ENCODE results near the gene ELF1.

ELF1 gene

DNA sequence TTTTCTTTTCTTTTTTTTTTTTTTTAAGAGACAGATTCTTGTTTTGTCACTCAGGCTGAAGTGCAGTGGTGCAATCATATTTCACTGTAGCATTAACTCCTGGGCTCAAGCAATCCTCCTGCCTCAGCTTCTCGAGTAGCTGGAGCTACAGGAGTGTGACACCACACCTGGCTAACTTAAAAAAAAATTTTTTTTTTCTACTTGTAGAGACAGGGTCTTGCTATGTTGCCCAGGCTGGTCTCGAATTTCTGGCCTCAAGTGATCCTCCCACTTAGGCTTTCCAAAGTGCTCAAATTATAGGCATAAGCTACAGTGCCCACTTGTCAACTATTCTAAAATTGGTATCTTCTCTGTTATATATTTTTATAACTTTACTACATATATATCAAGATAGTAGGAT lies 6.6 kb downstream of the ELF1 start:
- TF ChIP-seq, protein P1, sequence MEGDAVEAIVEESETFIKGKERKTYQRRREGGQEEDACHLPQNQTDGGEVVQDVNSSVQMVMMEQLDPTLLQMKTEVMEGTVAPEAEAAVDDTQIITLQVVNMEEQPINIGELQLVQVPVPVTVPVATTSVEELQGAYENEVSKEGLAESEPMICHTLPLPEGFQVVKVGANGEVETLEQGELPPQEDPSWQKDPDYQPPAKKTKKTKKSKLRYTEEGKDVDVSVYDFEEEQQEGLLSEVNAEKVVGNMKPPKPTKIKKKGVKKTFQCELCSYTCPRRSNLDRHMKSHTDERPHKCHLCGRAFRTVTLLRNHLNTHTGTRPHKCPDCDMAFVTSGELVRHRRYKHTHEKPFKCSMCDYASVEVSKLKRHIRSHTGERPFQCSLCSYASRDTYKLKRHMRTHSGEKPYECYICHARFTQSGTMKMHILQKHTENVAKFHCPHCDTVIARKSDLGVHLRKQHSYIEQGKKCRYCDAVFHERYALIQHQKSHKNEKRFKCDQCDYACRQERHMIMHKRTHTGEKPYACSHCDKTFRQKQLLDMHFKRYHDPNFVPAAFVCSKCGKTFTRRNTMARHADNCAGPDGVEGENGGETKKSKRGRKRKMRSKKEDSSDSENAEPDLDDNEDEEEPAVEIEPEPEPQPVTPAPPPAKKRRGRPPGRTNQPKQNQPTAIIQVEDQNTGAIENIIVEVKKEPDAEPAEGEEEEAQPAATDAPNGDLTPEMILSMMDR (IDR thresholded peaks at IDR 0.05): no peak
- no peak for TF ChIP-seq ZFX (IDR thresholded peaks at IDR 0.05; ENCODE audit: borderline replicate concordance)
- H3K27ac ChIP-seq: no peak overlapping the region

DNA sequence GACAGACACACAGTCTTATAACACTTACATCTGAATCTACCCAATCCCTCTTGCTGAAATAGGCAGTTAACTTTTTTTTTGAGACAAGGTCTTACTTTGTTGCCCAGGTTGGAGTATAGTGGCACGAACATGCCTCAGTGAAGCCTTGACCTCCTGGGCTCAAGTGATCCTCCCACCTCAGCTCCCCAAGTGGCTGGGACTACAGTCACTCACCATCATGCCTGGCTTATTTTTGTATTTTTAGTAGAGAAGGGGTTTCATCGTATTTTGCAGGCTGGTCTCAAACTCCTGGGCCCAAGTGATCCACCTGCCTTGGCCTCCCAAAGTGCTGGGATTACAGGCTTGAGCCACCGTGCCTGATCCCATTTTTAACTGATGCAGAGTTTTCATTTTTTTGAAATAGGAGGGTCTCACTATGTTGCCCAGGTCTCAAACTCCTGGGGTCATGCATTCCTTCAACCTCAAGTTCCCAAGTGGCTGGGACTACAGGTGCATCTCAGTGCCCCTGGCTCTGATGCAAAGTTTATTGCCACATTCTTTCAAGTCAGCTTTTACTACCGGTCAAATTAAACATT lies 7.6 kb downstream of the ELF1 start:
- TF ChIP-seq, protein P1 (IDR thresholded peaks at IDR 0.05): no peak
- no peak for TF ChIP-seq ZFX (IDR thresholded peaks at IDR 0.05; ENCODE audit: borderline replicate concordance)
- no peak overlapping the region for H3K27ac ChIP-seq

DNA sequence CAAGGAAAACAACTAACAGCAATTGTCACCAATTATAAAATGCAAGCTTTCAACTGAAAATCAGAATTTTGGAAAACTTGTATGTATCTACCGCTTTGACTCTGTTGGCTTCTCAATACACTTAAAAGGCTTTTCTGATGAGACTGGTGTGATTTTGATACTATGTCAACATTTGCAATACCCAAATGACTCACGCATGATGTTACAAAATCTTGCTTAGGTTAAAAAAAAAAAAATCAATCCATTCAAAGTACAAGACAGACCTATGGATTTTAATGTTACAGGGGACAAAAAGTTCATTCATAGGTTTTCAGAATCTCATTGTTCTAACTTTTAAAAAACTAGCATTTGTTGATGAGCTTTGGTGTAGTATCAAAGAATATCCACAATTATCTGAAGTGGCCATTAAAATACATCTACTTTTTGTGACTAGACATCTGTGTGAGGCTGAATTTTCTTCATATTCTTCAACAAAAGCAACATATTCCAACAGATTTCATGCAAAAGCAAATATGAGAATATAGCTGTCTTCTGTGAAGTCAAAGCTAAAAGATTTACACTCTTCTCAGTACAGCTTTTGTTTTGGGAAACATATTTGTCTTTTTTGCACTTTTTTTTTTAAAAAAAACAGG lies 10.7 kb downstream of the ELF1 start:
- no peak overlapping the region for H3K27ac ChIP-seq
- no peak for TF ChIP-seq ZFX (IDR thresholded peaks at IDR 0.05; ENCODE audit: borderline replicate concordance)
- TF ChIP-seq, protein P1 (IDR thresholded peaks at IDR 0.05): no peak

DNA sequence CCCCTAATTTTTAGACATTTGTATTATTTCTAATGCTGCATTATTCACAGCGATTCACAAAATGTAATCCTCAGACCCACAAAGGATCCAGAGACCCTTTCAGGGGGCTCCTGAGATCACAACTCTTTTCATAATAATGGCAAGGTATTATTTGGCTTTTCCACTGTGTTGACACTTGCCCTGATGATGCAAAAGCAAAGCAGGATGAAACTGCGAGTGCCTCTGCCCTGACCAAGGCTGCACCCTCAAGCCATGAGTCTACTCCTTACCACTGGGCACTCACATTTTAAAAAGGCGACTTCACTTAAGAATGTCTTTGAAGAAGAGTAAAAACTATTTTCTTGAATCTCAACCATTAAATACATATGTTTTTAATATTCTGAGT lies 11.4 kb downstream of the ELF1 start:
- no peak overlapping the region for H3K27ac ChIP-seq
- TF ChIP-seq ZFX (IDR thresholded peaks at IDR 0.05; ENCODE audit: borderline replicate concordance): no peak
- TF ChIP-seq, protein P1 (IDR thresholded peaks at IDR 0.05): no peak

DNA sequence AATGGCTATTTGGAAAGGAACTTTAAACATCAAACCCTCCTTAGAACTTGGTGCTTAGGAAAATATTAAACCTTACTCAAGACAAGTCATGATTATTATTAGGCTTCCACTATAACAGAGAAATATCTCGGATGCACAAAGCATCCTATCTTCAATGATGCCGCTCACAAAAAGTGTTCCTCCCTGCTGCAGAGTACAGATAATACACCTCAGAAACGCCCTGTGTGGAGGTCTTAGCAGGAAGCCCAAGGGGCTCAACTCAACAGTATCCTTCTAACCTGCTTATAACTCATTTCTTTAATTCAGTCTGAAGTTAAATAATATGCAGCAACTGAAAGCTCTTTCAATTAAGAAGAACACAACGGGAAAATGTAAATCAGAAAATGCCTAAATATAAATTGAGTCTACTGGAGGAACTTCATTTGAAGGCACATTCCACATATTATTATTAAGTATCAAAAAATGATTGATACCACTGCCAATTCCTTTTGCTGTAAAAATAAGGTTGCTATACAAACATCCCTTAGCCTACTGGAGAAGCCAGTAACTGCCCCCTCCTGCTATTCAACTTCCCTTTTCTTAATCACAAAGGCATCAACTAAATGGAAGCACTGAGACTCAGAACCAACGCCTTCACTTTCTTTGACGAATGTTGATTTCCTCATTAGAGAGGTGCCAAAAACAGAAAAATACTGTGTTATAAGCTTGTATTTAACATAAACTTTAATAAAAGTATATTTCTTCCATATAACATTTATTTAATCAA lies 12.0 kb downstream of the ELF1 start:
- no peak overlapping the region for H3K27ac ChIP-seq
- TF ChIP-seq ZFX (IDR thresholded peaks at IDR 0.05; ENCODE audit: borderline replicate concordance): no peak
- TF ChIP-seq, protein P1 (IDR thresholded peaks at IDR 0.05): no peak

DNA sequence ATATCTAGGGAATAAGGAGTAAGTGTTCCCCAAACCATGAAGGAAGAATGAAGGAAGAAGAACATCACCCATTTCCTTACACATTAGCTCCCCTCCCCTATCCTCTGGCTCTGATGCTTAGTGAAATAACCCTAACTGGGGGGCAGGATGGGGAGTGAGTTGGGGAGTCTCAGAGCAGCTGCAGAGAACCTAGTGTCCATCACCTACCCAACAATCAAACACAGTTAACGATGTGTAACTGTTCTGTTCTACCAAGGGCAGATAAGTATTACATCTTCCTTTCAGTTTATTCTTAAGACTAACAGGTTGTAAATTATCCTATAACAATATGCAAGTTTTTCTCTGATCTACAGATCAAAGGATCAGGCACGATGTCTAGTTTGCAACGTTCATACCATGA lies 12.8 kb downstream of the ELF1 start:
- TF ChIP-seq ZFX (IDR thresholded peaks at IDR 0.05; ENCODE audit: borderline replicate concordance): no peak
- TF ChIP-seq, protein P1 (IDR thresholded peaks at IDR 0.05): no peak
- 0 out of 2 replicates have a peak overlapping the region, but pooled peaks have one; percentile 8 for H3K27ac ChIP-seq

DNA sequence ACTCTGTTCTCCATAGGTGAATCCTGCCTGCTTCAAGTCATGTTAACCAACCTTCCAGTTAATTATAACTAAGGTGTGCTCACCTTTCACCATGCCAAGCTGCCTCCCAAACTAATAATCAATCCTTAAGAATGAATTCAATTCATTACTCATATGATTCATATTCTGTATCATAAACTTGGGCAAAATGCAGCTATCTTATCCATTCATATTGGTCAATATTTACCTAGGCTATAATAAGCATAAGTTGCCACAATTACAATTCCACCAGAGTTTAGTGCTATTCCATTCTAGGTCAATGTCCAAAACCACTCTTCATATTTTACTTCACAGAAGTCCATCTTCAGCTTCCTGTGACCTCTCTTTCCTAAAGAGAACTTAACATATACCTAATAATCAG lies 13.4 kb downstream of the ELF1 start:
- H3K27ac ChIP-seq: 0 out of 2 replicates have a peak overlapping the region, but pooled peaks have one; percentile 8
- TF ChIP-seq ZFX (IDR thresholded peaks at IDR 0.05; ENCODE audit: borderline replicate concordance): no peak
- TF ChIP-seq, protein P1 (IDR thresholded peaks at IDR 0.05): no peak
